ENCODE measurements around the gene C2orf69. TPM values are rescaled to one million over a fixed set of nuclear protein-coding genes. Genes with fewer than 3 reads are reported as not detected.

Gene C2orf69
- total and polyA plus RNA-seq, 2 donors (not counting 1 experiment from before 2014, with no cell fraction given) = 10.3 to 13.2 TPM

DNA sequence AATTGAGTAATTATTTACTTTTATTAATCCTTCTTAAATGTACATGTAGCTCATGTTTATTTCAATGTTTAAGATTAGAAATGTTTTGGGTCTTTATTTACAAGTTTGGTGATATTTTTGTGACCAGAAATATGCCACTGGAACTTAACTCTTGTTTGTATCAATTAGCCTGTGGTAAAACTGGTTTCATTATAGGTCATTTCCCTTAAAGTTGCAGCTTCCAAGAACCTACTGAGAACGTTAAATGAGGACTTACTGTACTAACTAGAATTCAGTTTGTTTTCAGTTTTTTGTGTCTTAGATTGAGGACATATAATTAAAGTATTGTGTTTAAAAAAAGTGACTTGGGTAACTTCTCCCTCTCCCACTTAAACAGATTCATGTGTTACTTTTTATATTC, 39.9 kb downstream of the C2orf69 start:
- no peaks in the 10 kb centered on the region for H3K9me3 ChIP-seq (ENCODE audit: control insufficient read depth, insufficient read depth, low read depth, low read length)
- no peaks in the 10 kb centered on the region for H3K27me3 ChIP-seq (ENCODE audit: control insufficient read depth, insufficient read depth, low read length)
- no peak overlapping the region for H2AFZ ChIP-seq (ENCODE audit: low read length)
- no peak overlapping the region for H3K4me3 ChIP-seq (replicated peaks in 1 of 4; ENCODE audit: control extremely low read depth in 1 of 4, insufficient read depth in 1 of 4, low read depth in 3 of 4, low read length in 4 of 4)
- H3K27ac ChIP-seq (ENCODE audit: insufficient read depth, low read length) = no peak overlapping the region
- no peak for DNase-seq (ENCODE audit: low read depth in 2 of 2)
- peaks cover 6% of the 10 kb centered on the region for H3K36me3 ChIP-seq (ENCODE audit: control insufficient read depth, insufficient read depth, low read length)
- no peak overlapping the region for H3K4me2 ChIP-seq (ENCODE audit: extremely low read depth, insufficient read depth, low read length)
- H3K9ac ChIP-seq (ENCODE audit: insufficient read depth, low read length) = no peak overlapping the region
- H4K20me1 ChIP-seq (ENCODE audit: control insufficient read depth, extremely low read depth, insufficient read depth, low read length) = no peaks in the 10 kb centered on the region
- peaks cover 37% of the 10 kb centered on the region for H3K79me2 ChIP-seq (ENCODE audit: control insufficient read depth, insufficient read depth, low read length)
- no peak for TF ChIP-seq EZH2 (IDR thresholded peaks at IDR 0.05; ENCODE audit: low read length, missing control alignments)
- no peak for TF ChIP-seq CTCF (conservative IDR thresholded peaks at IDR 0.05 in 1 of 2, IDR thresholded peaks at IDR 0.05 in 1 of 2; ENCODE audit: low read depth in 1 of 2, low read length in 2 of 2)
- H3K4me1 ChIP-seq (ENCODE audit: control insufficient read depth, extremely low read depth, insufficient read depth, low read length) = peaks cover 3% of the 10 kb centered on the region

DNA sequence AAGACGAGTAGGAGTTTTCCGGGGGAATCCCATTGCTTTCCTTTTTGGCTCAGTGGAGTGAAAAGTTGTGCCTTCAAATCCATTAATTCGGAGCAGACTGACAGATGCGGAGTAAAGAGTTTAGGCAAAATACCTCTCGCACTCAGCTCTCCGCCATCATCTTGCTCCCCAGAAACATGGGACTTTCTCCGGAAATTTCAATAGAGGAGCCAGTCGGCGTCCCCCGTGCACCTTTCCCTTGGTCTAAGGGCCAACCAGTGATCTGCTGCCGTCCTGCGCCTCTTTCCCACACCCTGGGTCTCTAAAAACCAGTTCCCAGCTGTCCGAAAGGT, 43.9 kb downstream of the C2orf69 start:
- H3K9me3 ChIP-seq (ENCODE audit: control insufficient read depth, insufficient read depth, low read depth, low read length) = no peaks in the 10 kb centered on the region
- H4K20me1 ChIP-seq (ENCODE audit: control insufficient read depth, extremely low read depth, insufficient read depth, low read length) = no peaks in the 10 kb centered on the region
- H3K4me3 ChIP-seq (replicated peaks in 1 of 4; ENCODE audit: control extremely low read depth in 1 of 4, insufficient read depth in 1 of 4, low read depth in 3 of 4, low read length in 4 of 4) = peak overlapping the region; percentile 71 to 95 (median 80)
- TF ChIP-seq EZH2 (IDR thresholded peaks at IDR 0.05; ENCODE audit: low read length, missing control alignments) = no peak
- no peak for TF ChIP-seq CTCF (conservative IDR thresholded peaks at IDR 0.05 in 1 of 2, IDR thresholded peaks at IDR 0.05 in 1 of 2; ENCODE audit: low read depth in 1 of 2, low read length in 2 of 2)
- H2AFZ ChIP-seq (ENCODE audit: low read length) = peak overlapping the region; percentile 82
- peak overlapping the region; percentile 87 for H3K9ac ChIP-seq (ENCODE audit: insufficient read depth, low read length)
- H3K4me1 ChIP-seq (ENCODE audit: control insufficient read depth, extremely low read depth, insufficient read depth, low read length) = peaks cover 7% of the 10 kb centered on the region
- peaks cover 63% of the 10 kb centered on the region for H3K79me2 ChIP-seq (ENCODE audit: control insufficient read depth, insufficient read depth, low read length)
- DNase-seq (ENCODE audit: low read depth in 2 of 2) = no peak
- peak overlapping the region; percentile 34 for H3K4me2 ChIP-seq (ENCODE audit: extremely low read depth, insufficient read depth, low read length)
- H3K36me3 ChIP-seq (ENCODE audit: control insufficient read depth, insufficient read depth, low read length) = peaks cover 4% of the 10 kb centered on the region
- no peaks in the 10 kb centered on the region for H3K27me3 ChIP-seq (ENCODE audit: control insufficient read depth, insufficient read depth, low read length)
- H3K27ac ChIP-seq (ENCODE audit: insufficient read depth, low read length) = peak overlapping the region; percentile 75

DNA sequence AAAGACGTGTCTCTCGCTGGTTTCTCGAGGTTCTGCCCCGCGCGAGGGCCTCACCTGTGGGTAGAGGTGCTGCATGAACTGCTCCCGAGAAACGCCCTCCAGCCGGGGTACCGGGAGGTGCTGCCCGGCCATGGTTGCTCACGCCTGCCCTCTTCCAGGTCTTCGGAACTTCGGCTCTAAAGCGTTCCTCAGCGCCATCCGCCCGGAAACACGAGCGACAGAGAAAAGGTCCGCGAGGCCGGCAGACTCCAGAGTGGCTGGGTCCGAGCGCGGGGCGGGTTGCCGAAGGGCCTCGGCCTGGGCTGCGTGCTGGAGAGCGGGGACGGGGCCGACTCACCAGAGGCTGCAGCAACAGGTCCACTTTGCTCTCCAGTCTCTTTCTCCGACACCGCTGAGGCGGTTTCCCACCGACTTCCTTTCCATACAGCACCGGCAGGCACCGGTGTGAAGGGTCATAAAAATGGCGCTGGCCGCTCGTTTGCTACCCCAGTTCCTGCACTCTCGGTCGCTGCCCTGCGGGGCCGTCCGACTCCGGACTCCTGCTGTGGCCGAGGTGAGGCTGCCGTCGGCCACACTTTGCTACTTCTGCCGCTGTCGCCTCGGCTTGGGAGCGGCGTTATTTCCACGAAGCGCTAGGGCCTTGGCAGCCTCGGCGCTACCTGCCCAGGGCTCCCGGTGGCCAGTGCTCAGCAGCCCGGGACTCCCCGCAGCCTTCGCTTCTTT, 44.4 kb downstream of the C2orf69 start, which contains the start of the genes MAIP1 and TYW5:
Gene MAIP1 (plus strand): TSS at position 244 of the 723 bp plus-strand sequence. CDS start 217 bp downstream, at position 461.
Gene TYW5 (minus strand): TSS at position 153 of the 723 bp plus-strand sequence. CDS start 21 bp downstream, at position 132.
- H3K79me2 ChIP-seq (ENCODE audit: control insufficient read depth, insufficient read depth, low read length) = peaks cover 59% of the 10 kb centered on the region
- peak within 1 kb of the TSS; percentile 71 to 95 (median 80) for H3K4me3 ChIP-seq (replicated peaks in 1 of 4; ENCODE audit: control extremely low read depth in 1 of 4, insufficient read depth in 1 of 4, low read depth in 3 of 4, low read length in 4 of 4)
- peak; percentile 84 to 90 for DNase-seq (ENCODE audit: low read depth in 2 of 2)
- TF ChIP-seq EZH2 (IDR thresholded peaks at IDR 0.05; ENCODE audit: low read length, missing control alignments) (no peak), CTCF (conservative IDR thresholded peaks at IDR 0.05 in 1 of 2, IDR thresholded peaks at IDR 0.05 in 1 of 2; ENCODE audit: low read depth in 1 of 2, low read length in 2 of 2) (peak; percentile 16 to 29)
- peak within 1 kb of the TSS; percentile 75 for H3K27ac ChIP-seq (ENCODE audit: insufficient read depth, low read length)
- peak within 1 kb of the TSS; percentile 84 for H2AFZ ChIP-seq (ENCODE audit: low read length)
- H3K9ac ChIP-seq (ENCODE audit: insufficient read depth, low read length) = peak within 1 kb of the TSS; percentile 87
- H3K9me3 ChIP-seq (ENCODE audit: control insufficient read depth, insufficient read depth, low read depth, low read length) = no peaks in the 10 kb centered on the region
- peaks cover 7% of the 10 kb centered on the region for H3K4me1 ChIP-seq (ENCODE audit: control insufficient read depth, extremely low read depth, insufficient read depth, low read length)
- H3K27me3 ChIP-seq (ENCODE audit: control insufficient read depth, insufficient read depth, low read length) = no peaks in the 10 kb centered on the region
- peak within 1 kb of the TSS; percentile 98 for H3K4me2 ChIP-seq (ENCODE audit: extremely low read depth, insufficient read depth, low read length)
- H3K36me3 ChIP-seq (ENCODE audit: control insufficient read depth, insufficient read depth, low read length) = peaks cover 3% of the 10 kb centered on the region
- no peaks in the 10 kb centered on the region for H4K20me1 ChIP-seq (ENCODE audit: control insufficient read depth, extremely low read depth, insufficient read depth, low read length)
